ENCODE measurements around the gene MEF2D.

Gene MEF2D

GRCh38 chr1:156523801-156524480 lies 23.4 kb upstream of the MEF2D start:
- no peak for DNase-seq

- DNase-seq, result no peak
Observed at GRCh38 chr1:156522443-156522970, 21.9 kb upstream of the MEF2D start.

DNA sequence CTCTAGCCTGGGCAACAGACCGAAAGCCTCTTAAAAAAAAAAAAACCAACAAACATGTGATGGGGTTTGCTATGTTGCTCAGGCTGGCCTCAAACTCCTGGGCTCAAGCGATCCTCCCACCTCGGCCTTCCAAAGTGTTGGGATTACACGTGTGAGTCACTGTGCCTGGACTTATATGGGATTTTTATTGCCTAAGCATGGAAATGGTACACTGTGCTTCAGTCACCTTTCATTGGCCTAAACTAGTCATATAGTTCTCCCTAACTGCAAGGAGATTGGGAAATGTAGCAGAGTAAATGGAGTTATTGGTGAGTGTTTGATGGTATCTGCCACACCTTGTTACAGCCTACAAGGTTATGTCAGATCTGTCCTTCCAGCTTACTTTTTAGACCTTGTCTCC lies 17.2 kb upstream of the MEF2D start:
- DNase-seq, result no peak

DNA sequence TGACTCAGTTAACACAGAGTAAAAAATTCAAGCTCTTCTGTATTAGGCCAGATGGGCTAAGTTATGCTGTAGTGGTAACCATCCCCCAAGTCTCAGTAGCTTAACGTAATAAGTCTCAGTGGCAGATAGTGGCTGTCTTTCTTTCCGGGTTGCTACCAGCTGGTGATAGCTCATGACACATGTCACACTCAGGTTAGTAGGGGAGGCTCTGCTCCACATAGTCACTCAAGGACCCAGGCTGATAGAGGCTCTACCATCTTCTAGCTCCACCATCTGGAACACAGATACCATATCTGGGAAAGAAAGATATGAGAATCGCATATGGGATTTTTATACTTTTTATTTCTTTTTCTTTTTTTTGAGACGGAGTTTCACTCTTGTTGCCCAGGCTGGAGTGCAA lies 16.2 kb upstream of the MEF2D start:
- DNase-seq, result no peak

- peak; percentile 73 for DNase-seq
Observed at GRCh38 chr1:156515956-156516355, 15.4 kb upstream of the MEF2D start.

GRCh38 chr1:156513185-156513584 lies 12.6 kb upstream of the MEF2D start:
- no peak for DNase-seq

DNA sequence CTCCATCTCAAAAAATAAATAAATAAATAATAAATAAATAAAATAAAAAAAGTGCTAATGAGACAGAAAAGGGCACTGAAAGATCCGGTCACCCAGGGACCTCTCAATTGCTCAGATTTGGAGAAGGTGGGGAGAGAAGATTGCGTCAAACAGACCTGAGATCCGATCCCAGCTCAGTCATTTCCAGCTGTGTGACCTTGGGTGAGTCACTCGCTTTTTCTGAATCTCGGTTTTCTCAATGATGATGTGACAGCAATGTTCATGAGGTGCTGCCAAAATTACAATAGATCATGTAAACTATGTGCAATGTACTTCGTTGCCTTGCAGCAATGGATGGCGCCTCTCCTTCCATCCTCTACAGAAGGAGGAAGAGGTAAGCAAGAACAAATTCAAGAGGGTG lies 11.1 kb upstream of the MEF2D start:
- peak; percentile 83 for DNase-seq

DNA sequence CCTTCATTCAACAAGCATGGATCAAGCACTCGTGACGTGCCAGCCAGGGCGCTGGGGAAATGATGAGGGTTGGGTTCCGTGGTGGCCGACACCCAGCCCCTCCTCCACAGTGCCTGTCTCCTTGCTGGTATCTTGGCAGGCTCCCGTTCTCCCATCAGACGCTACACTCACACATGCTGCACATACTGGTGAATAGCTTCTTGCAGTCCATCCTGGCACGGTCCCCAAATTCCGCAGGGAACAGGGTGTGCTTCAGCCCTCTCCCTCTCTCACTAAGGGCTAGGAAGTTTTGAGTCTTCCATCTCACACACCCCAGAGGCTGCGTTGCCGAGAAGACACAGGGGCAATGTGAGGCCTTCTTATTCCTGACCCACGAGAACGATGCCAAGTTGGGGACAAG lies 10.1 kb upstream of the MEF2D start:
- no peak for DNase-seq

DNA sequence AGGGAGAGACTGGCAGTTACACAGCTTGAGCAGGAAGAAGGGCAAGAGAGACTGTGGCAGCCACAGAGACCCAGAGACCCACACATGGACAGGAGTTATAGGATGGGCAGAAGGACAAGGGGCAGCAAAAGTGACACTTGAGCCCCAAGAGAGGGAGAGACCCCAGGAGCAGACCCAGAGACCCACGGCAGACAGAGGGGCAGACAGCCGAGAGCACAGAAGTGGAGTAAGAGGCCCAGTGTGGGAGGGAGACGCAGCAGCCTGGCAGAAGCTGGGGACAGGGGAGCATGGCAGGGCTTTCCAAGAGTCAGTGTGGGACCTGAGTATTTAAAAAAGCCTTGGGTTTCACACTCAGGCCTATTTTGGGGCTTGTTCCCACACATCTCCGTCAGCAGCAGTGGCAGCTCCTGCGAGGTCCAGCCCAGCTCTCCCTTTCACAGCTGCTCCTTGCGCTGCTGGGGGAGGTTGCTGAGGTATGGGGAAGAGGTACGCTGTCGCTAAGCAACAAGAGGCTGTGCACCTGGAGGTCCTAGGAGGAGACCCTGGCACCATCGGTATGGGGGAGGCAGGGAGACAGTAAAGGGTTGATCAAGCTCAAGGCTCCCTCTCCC lies 9.0 kb upstream of the MEF2D start:
- DNase-seq, result no peak

- DNase-seq, result no peak
Observed at GRCh38 chr1:156508955-156509234, 8.3 kb upstream of the MEF2D start.

DNA sequence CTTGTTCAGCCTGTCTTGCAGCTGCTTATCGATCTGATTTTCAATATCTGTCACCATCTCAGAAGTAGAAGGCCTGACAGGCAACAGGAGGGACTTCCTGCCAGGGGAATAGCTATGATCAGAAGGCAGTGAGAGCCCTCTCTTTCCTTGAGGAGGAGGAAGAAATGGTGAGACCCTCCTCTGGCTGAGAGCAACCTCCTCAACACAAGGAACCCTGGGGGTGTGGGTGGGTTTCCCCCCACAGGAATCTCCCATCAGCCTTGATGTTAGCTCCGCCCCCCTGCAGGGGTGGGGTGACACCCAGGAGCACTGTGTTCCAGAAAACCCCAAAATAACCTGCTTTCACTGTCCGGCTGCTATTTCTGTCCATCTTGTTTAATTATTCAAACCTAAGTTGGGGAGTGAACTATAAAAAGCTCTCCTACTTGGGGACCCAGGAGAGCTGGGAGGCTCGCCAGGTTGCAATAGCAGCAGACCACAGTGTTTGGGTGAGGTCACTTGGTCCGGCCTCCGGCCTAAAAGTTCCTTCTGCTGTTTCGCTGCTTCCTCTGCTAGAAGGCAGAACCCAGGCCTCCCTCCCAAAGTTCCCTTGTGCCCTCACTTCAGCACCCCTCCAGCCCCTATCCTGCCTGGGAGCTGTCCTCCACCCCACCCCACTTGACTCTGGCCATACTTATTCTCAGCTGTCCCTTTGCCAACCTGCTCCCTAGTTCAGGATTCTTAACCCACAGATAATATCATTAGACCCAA lies 7.8 kb upstream of the MEF2D start:
- peak; percentile 65 for DNase-seq

DNA sequence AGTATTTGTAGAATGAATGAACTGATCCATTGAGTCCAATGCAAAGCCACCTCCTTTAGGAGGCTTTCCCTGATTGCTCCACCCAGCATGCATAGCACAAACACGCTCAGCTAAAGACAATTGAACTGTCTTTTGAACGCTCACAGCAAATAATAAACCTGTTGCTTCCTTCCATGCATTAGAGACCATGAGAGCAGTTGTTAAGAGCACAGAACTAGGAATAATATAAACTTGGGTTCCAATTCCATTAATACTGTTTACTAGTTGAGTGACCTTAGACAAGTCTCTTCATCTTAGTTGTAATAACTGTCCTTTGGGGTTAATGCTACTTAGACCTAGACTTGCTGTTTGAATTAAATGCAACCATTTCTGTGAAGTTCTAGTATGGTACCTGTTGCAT lies 5.9 kb upstream of the MEF2D start:
- no peak for DNase-seq

DNA sequence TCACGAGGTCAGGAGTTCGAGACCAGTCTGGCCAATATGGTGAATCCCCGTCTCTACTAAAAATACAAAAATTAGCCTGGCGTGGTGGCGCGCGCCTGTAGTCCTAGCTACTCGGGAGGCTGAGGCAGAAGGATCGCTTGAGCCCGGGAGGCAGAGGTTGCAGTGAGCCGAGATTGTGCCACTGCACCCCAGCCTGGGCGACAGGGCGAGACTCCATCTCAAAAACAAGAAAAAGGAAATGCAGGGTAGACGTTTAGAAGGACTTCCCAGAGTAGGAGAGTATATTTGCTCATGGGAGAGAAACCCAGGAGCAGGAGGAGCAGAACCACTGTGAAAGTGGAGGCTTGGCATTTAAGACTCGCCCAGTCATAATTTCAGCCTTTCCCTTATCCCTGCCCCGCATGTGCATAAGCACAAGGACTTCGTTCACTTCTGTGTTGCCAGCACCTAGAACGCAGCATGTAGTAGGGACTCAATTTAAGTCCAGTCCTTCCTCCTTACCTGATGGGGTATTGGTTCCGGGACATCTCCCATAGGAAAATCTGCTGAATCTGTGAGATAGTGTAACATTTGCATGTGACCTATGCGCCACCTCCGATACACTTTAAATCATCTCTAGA lies 5.2 kb upstream of the MEF2D start:
- DNase-seq, result no peak

DNA sequence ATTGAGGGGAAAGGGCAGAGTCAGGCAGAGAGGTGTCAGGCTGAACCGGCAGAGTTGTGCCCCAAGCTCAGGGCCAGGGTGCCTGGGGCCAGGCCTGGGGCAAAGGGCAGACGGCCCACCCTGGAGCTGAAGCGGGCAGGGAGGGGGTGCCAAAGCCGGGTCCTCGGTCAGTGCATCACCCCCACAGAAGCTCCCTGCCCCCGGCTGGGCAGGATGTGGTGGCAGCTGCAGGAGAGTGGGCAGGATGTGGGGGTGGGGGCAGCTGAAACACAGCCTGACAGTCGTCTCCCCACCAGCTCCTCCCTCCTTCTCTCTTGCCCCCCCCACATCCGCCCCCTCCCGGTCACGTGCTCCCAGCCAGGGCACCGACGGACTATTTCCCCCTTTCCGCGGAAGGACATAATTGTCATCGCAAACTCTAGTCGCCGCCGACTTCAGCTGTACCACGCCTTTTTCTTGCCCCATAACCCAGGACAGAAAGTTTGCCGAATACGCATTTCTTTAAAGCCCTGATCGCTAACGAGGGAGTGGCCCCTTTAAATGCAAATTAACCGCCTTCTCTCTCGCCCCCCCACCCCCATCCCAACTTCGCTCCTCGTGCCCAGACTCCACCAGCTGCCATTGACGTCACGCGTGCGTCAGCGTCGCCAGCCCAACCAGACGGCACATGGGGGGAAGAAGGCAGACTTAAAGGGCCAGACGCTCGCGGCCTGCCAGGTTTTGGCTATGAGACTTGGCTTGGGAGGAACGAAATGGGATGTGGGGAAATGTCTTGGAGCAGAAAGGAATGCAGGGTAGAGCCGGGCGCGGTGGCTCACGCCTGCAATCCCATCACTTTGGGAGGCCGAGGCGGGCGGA lies 4.5 kb upstream of the MEF2D start:
- peak; percentile 98 for DNase-seq

DNA sequence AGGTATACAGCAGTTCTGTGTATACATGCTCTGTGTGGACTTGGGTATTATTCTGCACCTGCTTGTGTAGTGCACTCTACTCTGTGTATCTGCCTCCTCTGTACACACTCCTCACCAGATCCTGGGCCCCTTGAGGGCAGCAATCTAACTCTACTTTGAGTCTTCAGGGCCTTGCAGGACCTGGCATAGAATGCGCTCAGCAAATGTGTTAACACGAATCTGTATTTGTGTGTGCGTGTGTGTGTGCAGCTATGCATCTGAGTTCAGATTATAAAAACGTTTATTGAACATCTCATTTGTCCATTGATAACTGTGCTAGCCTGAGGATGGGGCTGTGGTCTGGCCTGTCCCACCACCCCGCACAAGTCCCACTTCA lies 3.9 kb upstream of the MEF2D start:
- DNase-seq, result no peak

DNA sequence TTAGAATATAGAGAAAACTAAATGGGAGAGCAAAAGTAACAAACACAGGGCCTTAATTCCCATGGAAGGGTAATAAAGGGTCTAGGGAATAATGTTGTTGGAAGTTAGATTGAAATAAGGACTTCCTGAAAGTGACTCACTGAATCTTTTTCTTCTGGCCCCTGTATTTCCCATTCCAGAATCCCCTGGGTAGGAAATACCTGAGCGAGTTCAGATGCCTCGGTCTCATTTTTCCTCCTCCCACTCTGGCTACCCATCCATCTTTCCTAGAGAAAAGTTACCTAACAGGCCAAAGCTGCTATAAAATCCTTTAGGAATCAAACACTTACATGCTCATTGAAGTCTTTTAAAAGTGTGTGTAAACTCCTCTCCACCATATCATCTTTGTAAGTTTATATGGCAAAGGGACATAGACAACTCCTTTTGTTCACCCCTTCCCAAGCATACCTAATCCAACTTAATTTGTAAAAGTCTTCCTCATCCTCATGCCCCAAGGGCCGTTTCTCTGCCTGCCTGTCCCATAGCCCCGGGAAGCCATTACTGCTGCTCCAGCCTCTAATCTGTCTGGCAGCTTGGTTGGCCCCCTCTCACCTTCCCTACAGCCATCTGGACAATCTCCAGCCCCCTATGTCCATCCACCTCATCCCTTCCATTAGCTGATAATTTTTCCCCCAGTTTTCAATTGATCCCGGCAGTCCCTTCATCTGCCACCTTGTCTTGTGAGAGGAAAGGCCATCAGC lies 3.3 kb upstream of the MEF2D start:
- DNase-seq, result no peak

GRCh38 chr1:156502894-156503697 lies 2.5 kb upstream of the MEF2D start:
- peak; percentile 71 for DNase-seq

DNA sequence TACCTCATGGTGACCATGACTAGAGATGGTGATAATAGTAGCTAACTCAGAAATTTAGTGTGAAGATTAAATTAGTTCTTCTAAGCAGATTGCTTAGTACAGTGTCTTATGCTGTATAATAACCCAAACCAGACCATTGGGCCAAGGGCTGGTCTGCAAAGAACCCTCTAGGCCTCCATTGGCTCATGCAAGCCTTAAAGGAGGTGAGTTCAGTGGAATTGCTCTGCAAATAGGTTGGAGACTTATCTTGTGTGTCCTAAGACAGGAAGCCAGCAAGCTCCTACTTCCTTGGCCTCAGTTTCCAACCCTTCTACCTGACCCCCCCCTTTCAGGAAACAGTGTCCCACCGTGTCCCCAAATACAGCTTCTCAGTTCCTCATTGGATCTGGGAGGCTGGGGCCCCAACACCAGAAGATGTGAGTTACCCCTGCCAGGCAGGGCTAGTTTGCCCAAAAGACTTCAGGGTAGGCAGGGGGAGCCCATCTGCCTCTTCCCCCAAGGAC lies 1.9 kb upstream of the MEF2D start:
- no peak for DNase-seq

DNA sequence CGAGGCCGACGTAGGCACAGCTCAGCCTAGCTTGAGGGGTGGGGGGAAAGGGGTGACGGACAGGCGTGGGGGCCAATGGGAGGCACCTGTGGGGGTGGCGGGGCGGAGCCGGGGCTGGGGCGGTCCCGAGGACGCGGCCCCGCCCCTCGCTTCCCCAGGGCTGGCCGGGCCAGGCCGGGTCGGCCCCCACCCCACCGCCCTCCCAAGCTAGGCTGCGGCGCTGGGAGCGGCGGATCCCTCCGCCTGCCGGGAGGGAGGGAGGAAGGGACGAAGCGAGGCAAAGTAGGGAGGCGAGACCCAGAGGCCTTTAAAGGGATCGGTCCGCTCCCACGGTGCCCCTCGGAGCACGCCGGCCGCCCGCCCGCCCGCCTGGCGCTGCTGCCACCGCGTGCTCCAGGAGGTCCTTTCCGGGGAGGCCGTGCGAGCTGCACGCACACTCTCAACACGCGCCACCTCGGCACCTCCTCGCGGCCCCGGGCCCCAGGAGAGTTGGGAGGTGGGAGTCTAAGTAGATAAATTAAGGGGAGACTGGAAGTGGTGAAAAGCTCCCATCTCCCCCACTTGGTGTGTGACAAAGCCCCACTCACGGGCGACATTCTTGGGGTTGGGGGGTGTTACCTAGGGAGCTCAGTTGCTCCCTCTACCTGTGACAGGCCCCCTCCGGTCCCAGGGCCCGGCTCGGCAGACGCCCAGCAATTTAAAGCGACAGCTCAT lies 375 bp upstream of the MEF2D start:
- DNase-seq, result peak; percentile 92

- DNase-seq, result no peak
Observed at GRCh38 chr1:156499842-156500542, 583 bp downstream of the MEF2D start.
